Measurements from ENCODE around the gene EVI5.

EVI5 gene

DNA sequence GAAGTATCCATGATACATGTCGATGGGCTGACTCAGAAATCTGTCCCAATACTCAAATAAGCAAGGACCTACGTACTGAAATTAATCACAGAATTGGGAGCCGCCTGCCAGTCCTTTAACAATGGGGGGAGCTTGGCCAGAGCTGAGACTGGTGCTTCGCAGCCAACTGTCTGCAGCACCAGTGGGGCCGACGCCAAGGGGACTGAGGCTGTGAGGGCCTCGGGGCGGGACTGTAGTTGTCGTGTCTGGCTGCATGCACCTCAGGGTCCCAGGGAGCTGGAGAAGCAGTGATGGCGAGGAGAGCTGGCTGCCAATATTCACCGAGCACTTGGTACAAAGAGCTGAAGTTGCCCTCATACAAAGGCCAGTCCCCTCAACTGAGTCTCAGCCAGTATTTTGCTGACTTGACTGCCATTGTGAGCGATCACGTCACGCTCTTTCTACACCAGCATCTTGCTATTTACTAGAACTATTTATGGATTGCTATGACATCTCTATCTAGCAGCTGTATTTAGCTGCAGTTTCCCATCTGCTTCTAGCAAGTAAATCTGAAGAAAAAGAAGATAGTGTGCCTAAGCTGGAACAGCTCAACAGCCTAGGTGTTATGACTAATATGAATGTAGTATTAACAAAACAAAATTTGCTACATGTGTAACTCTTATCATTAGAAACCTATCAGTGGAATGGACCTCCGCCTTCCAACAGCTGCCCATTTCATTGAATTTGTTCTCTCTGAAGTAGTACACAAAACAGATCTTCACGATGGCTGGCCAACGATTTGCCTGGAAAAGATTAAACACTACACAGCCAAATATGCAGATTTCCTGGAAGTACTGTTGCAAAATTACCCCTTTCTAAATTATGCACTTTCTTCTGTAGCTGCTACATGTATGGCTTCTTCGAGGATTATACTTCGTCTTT is 29.1 kb downstream of the EVI5 start:
- Histone ChIP-seq H3K27ac (ENCODE audit: low read length) (no peak overlapping the region), H3K79me2 (ENCODE audit: insufficient read depth, low read length) (no peaks in the 10 kb centered on the region), H3K4me2 (ENCODE audit: insufficient read depth, low read length) (no peak overlapping the region), H3K36me3 (ENCODE audit: insufficient read depth, low read length) (no peaks in the 10 kb centered on the region), H3K9ac (ENCODE audit: low read depth, low read length) (no peak overlapping the region), H4K20me1 (ENCODE audit: insufficient read depth, low read length) (no peaks in the 10 kb centered on the region), H2AFZ (ENCODE audit: low read depth, low read length) (no peak overlapping the region), H3K27me3 (ENCODE audit: insufficient read depth, low read length, poor library complexity) (no peaks in the 10 kb centered on the region), H3K4me1 (ENCODE audit: insufficient read depth, low read length) (no peaks in the 10 kb centered on the region), H3K9me3 (ENCODE audit: insufficient read depth, low read length, severe bottlenecking) (peaks cover 2% of the 10 kb centered on the region), H3K4me3 (ENCODE audit: low read depth in 1 of 2, low read length in 2 of 2) (no peak overlapping the region)
- DNase-seq, result no peak
- no peak for ATAC-seq (ENCODE audit: insufficient read depth, low read depth)
- no peak for TF ChIP-seq EZH2 (IDR thresholded peaks at IDR 0.05; ENCODE audit: borderline replicate concordance, low read depth, low read length, severe bottlenecking)
- TF ChIP-seq, protein P1, sequence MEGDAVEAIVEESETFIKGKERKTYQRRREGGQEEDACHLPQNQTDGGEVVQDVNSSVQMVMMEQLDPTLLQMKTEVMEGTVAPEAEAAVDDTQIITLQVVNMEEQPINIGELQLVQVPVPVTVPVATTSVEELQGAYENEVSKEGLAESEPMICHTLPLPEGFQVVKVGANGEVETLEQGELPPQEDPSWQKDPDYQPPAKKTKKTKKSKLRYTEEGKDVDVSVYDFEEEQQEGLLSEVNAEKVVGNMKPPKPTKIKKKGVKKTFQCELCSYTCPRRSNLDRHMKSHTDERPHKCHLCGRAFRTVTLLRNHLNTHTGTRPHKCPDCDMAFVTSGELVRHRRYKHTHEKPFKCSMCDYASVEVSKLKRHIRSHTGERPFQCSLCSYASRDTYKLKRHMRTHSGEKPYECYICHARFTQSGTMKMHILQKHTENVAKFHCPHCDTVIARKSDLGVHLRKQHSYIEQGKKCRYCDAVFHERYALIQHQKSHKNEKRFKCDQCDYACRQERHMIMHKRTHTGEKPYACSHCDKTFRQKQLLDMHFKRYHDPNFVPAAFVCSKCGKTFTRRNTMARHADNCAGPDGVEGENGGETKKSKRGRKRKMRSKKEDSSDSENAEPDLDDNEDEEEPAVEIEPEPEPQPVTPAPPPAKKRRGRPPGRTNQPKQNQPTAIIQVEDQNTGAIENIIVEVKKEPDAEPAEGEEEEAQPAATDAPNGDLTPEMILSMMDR (IDR thresholded peaks at IDR 0.05; ENCODE audit: borderline replicate concordance, extremely low read depth, low read length, poor library complexity, severe bottlenecking), result no peak

DNA sequence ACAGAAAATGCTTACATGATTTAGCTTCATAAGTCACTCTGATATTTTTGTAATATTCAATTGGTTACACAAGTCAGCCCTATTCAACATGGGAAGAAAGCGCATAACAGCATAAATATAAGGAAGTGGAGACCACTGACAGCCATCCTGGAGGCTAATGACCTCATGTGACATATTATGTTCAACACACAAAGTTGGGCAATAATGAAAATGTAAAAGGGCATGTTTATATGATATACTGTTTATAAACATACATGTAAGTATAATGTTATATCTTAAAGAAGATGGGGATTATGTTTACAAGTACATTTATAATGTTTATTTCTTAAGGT is 30.2 kb downstream of the EVI5 start:
- H3K4me1 ChIP-seq (ENCODE audit: insufficient read depth, low read length), result no peaks in the 10 kb centered on the region
- H3K27me3 ChIP-seq (ENCODE audit: insufficient read depth, low read length, poor library complexity), result no peaks in the 10 kb centered on the region
- TF ChIP-seq, protein P1 (IDR thresholded peaks at IDR 0.05; ENCODE audit: borderline replicate concordance, extremely low read depth, low read length, poor library complexity, severe bottlenecking), result no peak
- no peak for TF ChIP-seq EZH2 (IDR thresholded peaks at IDR 0.05; ENCODE audit: borderline replicate concordance, low read depth, low read length, severe bottlenecking)
- H2AFZ ChIP-seq (ENCODE audit: low read depth, low read length), result no peak overlapping the region
- DNase-seq, result no peak
- H3K9ac ChIP-seq (ENCODE audit: low read depth, low read length), result no peak overlapping the region
- H3K9me3 ChIP-seq (ENCODE audit: insufficient read depth, low read length, severe bottlenecking), result peaks cover 2% of the 10 kb centered on the region
- H3K27ac ChIP-seq (ENCODE audit: low read length), result no peak overlapping the region
- ATAC-seq (ENCODE audit: insufficient read depth, low read depth), result no peak
- H4K20me1 ChIP-seq (ENCODE audit: insufficient read depth, low read length), result no peaks in the 10 kb centered on the region
- H3K4me3 ChIP-seq (ENCODE audit: low read depth in 1 of 2, low read length in 2 of 2), result no peak overlapping the region
- H3K79me2 ChIP-seq (ENCODE audit: insufficient read depth, low read length), result no peaks in the 10 kb centered on the region
- H3K36me3 ChIP-seq (ENCODE audit: insufficient read depth, low read length), result no peaks in the 10 kb centered on the region
- H3K4me2 ChIP-seq (ENCODE audit: insufficient read depth, low read length), result no peak overlapping the region

DNA sequence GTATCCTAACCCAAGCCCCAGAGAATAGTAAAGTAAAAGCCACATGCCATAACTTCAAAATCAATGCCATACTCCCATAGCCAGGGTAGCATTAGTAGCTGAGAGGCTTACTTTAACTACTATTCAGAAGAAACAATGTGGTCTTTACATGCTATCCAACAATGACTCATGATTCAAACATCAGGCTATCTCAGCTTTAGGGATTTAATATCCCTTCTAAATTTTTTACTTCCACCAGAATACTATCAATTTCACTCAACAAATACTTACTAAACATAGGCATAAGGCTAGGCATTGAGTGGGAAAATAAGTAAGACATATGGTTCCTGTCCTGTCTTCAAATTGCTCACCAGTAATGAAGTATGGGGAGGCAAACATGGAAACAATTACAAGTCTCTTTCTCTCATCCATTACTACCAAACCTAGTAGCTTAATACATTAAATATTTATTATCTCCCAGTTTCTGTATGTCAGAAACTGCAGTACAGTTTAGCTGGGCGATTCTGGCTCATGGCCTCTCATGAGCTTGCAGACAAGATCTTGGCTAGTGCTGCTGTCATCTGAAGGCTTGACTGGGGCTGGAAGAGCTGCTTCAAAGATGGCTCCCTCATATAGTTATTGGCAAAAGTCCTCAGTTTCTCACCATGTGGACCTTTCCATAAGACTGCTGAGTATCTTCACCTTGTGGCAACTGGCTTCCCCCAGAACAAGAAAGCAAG is 30.7 kb downstream of the EVI5 start:
- H3K9me3 ChIP-seq (ENCODE audit: insufficient read depth, low read length, severe bottlenecking), result peaks cover 2% of the 10 kb centered on the region
- H3K27ac ChIP-seq (ENCODE audit: low read length), result no peak overlapping the region
- no peak overlapping the region for H2AFZ ChIP-seq (ENCODE audit: low read depth, low read length)
- TF ChIP-seq EZH2 (IDR thresholded peaks at IDR 0.05; ENCODE audit: borderline replicate concordance, low read depth, low read length, severe bottlenecking), result no peak
- TF ChIP-seq, protein P1 (IDR thresholded peaks at IDR 0.05; ENCODE audit: borderline replicate concordance, extremely low read depth, low read length, poor library complexity, severe bottlenecking), result no peak
- H3K4me2 ChIP-seq (ENCODE audit: insufficient read depth, low read length), result no peak overlapping the region
- H3K4me3 ChIP-seq (ENCODE audit: low read depth in 1 of 2, low read length in 2 of 2), result no peak overlapping the region
- H3K79me2 ChIP-seq (ENCODE audit: insufficient read depth, low read length), result no peaks in the 10 kb centered on the region
- no peak for DNase-seq
- H3K27me3 ChIP-seq (ENCODE audit: insufficient read depth, low read length, poor library complexity), result no peaks in the 10 kb centered on the region
- H3K9ac ChIP-seq (ENCODE audit: low read depth, low read length), result no peak overlapping the region
- ATAC-seq (ENCODE audit: insufficient read depth, low read depth), result no peak
- no peaks in the 10 kb centered on the region for H3K36me3 ChIP-seq (ENCODE audit: insufficient read depth, low read length)
- H4K20me1 ChIP-seq (ENCODE audit: insufficient read depth, low read length), result no peaks in the 10 kb centered on the region
- no peaks in the 10 kb centered on the region for H3K4me1 ChIP-seq (ENCODE audit: insufficient read depth, low read length)

Measured in DND-41 (cell line).